ENCODE results near the gene GTPBP1. TPM values are rescaled to one million over a fixed set of nuclear protein-coding genes. Genes with fewer than 3 reads are reported as not detected.
A peak's percentile ranks its signal among the peaks of the same experiment; 100 is the strongest.

GTPBP1 gene
- total RNA-seq, 1 experiment from 2014 or later = 28.1 TPM

DNA sequence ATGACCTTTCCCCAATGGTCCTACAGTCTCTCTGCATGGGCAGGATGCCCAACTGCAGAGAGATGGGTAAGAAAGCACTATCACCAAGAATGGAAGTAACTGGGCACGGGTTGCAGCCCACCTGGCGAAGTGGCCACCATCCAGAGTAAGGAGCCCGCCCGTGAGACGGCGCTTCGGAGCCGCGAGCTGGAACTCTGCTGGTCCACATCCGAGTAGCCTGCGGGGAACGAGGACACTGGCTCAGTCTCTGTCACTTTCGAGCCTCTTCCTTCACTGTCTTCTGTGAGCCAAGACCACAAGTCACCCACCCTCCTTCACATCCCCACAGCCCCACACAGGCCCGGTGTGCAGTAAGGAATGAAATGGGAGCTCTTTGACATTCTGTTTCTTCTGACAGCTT is 44.4 kb downstream of the GTPBP1 start:
- no peaks in the 10 kb centered on the region for H3K27me3 ChIP-seq
- H3K36me3 ChIP-seq = peaks cover 44% of the 10 kb centered on the region
- H3K9me3 ChIP-seq (replicated peaks) = no peaks in the 10 kb centered on the region
- H3K4me3 ChIP-seq = no peak overlapping the region
- peak overlapping the region; percentile 80; the same call in 1 of the 2 replicates for H3K27ac ChIP-seq
- DNase-seq = no peak
- peaks cover 35% of the 10 kb centered on the region for H3K4me1 ChIP-seq

DNA sequence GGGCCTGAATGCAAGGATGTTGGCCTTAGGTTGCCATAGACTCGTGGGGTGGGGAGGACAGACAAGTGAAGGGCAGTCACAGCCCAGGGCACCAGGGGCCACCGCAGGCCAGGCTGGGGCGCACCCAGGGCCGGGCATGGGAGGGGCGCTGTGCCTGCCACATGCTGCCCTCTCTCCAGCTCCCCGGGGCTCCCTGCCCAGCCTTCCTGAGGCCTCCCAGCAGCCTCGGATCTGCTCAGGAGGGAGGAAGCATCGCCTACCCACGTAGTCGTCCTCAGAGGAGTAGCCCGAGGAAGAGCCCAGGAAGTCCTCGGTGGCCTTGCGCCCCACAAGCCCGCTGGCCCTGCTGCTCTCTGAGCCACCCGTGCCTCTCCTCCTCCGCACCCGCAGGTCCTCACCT is 44.9 kb downstream of the GTPBP1 start:
- Histone ChIP-seq H3K36me3 (peaks cover 38% of the 10 kb centered on the region), H3K27ac (peak overlapping the region; percentile 80), H3K9me3 (replicated peaks) (no peaks in the 10 kb centered on the region), H3K27me3 (no peaks in the 10 kb centered on the region), H3K4me1 (peaks cover 35% of the 10 kb centered on the region), H3K4me3 (no peak overlapping the region)
- no peak for DNase-seq

DNA sequence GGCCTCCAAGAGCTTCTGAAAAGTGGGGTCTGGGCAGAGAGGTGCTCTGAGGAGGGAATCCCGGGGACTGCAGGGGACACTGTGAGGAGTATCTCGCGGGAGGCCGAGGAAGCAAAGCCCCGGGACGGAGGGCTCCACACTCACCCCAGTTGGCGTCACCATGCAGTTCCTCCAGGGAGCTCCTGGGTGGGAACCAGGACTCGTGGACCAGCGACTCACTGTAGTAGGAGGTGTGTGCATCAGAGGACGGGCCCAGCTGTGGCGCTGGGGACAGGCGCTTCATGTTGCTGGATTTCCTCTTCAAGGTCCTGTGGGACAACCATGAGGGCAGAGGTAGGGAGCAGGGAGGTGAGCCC is 45.3 kb downstream of the GTPBP1 start:
- Histone ChIP-seq H3K4me3 (no peak overlapping the region), H3K36me3 (peaks cover 38% of the 10 kb centered on the region), H3K9me3 (replicated peaks) (no peaks in the 10 kb centered on the region), H3K27me3 (no peaks in the 10 kb centered on the region), H3K27ac (peak overlapping the region; percentile 80), H3K4me1 (peaks cover 35% of the 10 kb centered on the region)
- no peak for DNase-seq

DNA sequence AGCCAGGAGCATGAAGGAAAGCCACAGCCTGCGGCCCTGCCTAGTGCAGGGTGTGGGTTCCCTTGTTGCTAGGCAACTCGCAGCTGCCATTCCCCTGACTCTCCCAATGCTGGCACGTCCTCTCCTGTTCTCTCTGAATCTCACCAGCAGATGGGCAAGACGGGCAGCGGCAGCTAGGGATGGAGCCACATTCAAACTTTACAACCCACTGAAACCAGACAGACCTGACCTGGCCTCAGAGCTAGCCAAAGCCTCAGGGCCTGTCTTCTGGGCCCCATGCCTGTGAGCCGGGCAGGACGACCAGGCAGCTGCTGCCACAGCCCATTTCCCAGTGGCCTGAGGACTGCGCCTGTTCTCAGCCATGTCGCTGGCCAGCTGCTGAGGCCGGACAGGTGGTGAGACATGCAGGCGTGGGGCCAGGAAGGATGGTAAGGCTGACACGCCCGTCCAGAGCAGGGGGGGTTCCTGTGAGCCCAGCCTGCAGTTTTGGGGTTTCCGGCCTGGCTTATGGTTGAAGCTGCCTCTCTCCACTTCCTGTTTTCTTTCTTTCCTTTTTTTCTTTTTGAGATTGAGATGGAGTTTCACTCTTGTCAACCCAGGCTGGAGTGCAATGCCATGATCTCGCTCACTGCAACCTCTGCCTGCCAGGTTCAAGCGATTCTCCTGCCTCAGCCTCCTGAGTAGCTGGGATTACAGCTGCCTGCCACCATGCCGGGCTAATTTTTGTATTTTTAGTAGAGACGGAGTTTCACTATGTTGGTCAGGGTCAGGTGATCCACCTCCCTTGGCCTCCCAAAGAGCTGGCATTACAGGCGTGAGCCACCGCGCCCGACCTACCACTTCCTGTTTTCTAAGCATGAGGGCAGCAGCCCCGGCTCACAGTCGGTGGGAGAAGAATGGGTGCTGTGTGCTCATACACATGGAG is 45.9 kb downstream of the GTPBP1 start:
- H3K4me1 ChIP-seq = peaks cover 35% of the 10 kb centered on the region
- no peak overlapping the region for H3K4me3 ChIP-seq
- H3K27ac ChIP-seq = peak overlapping the region; percentile 80
- DNase-seq = peak; percentile 95
- no peaks in the 10 kb centered on the region for H3K9me3 ChIP-seq (replicated peaks)
- no peaks in the 10 kb centered on the region for H3K27me3 ChIP-seq
- H3K36me3 ChIP-seq = peaks cover 34% of the 10 kb centered on the region

GRCh38 chr22:38753948-38754750 is 48.4 kb downstream of the GTPBP1 start:
- H3K36me3 ChIP-seq = peaks cover 17% of the 10 kb centered on the region
- no peaks in the 10 kb centered on the region for H3K9me3 ChIP-seq (replicated peaks)
- no peak overlapping the region for H3K27ac ChIP-seq
- peak overlapping the region; percentile 91 for H3K4me3 ChIP-seq
- no peak for DNase-seq
- H3K4me1 ChIP-seq = peaks cover 32% of the 10 kb centered on the region
- no peaks in the 10 kb centered on the region for H3K27me3 ChIP-seq

GRCh38 chr22:38754751-38755154 is 49.0 kb downstream of the GTPBP1 start:
- Histone ChIP-seq H3K4me1 (peaks cover 32% of the 10 kb centered on the region), H3K36me3 (peaks cover 11% of the 10 kb centered on the region), H3K27ac (peak overlapping the region; percentile 56), H3K27me3 (no peaks in the 10 kb centered on the region), H3K9me3 (replicated peaks) (no peaks in the 10 kb centered on the region), H3K4me3 (peak overlapping the region; percentile 91)
- no peak for DNase-seq

GRCh38 chr22:38755155-38755910 is 49.6 kb downstream of the GTPBP1 start:
- Histone ChIP-seq H3K27me3 (no peaks in the 10 kb centered on the region), H3K4me1 (peaks cover 34% of the 10 kb centered on the region), H3K36me3 (peaks cover 5% of the 10 kb centered on the region), H3K27ac (peak overlapping the region; percentile 56), H3K9me3 (replicated peaks) (no peaks in the 10 kb centered on the region), H3K4me3 (peak overlapping the region; percentile 91)
- peak; percentile 34 to 43 for DNase-seq

- peak; percentile 80 to 82 for DNase-seq
- Histone ChIP-seq H3K9me3 (replicated peaks) (no peaks in the 10 kb centered on the region), H3K27me3 (no peaks in the 10 kb centered on the region), H3K27ac (peak within 1 kb of the TSS; percentile 72), H3K4me1 (peaks cover 33% of the 10 kb centered on the region), H3K36me3 (no peaks in the 10 kb centered on the region; the same call in 1 of the 2 replicates), H3K4me3 (peak within 1 kb of the TSS; percentile 91)
These were observed 50.3 kb downstream of the GTPBP1 start, which contains the start of gene SUN2 for GRCh38 chr22:38755911-38756532. TSS of gene SUN2 (minus strand) at chr22:38755998. CDS start at chr22:38752628, 3,370 bp downstream.

DNA sequence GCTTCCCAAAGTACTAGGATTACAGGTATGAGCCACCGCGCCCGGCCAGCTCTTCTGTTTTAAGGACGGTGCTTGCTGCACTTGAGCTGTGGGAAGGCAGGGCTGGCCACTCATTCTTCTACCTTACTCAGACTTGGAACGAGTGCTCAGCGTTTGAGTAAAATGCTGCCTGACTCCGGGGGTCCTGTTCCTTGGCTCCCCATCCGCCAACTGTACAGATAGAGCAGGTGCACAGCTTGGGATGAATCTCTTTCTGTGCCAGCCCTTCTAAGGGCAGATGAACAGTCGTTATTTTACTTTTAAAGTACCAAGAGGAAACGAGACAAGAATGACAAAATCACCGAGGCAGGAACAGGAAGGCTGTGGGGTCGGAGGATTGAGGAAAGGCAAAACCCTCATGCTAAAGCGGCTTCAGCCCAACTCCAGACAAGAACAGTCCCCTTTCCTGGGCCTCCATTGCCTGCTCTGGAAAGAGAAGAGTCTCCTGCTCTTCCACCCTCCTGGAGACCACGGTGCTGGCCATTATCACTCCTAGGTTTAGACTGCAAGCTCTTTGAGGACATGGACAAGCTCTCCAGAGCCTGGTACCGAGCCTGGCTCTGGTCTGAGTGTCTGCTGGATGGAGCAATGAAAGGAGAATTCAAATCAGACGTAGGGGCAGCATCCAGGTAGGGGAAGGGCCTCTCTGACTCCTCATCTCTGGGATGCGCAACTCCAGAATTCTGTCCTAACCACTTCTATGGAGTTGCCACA is 51.1 kb downstream of the GTPBP1 start:
- DNase-seq = no peak
- peak overlapping the region; percentile 91 for H3K4me3 ChIP-seq
- H3K4me1 ChIP-seq = peaks cover 36% of the 10 kb centered on the region
- H3K9me3 ChIP-seq (replicated peaks) = no peaks in the 10 kb centered on the region
- no peak overlapping the region for H3K27ac ChIP-seq
- no peaks in the 10 kb centered on the region; the same call in 1 of the 2 replicates for H3K36me3 ChIP-seq
- H3K27me3 ChIP-seq = no peaks in the 10 kb centered on the region

DNA sequence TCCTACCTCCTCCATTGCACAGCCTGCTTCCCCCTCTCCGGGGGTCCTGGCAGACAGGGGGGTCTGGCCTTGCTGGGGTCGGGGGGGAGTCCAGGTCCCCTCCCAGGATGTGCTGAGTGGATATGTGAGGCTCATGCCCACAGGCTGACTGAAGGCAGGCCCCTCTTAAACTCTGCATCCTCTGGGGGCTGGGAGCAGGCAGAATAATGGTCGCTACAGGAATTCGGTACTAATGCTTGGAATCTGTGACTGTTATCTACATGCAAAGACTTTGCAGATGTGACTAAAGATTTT is 51.7 kb downstream of the GTPBP1 start:
- H3K27me3 ChIP-seq = no peaks in the 10 kb centered on the region
- no peaks in the 10 kb centered on the region for H3K9me3 ChIP-seq (replicated peaks)
- H3K36me3 ChIP-seq = no peaks in the 10 kb centered on the region; the same call in 1 of the 2 replicates
- H3K27ac ChIP-seq = no peak overlapping the region
- no peak for DNase-seq
- H3K4me1 ChIP-seq = peaks cover 34% of the 10 kb centered on the region
- no peak overlapping the region for H3K4me3 ChIP-seq

GRCh38 chr22:38758276-38758945 is 52.7 kb downstream of the GTPBP1 start:
- H3K4me1 ChIP-seq = peaks cover 34% of the 10 kb centered on the region

DNA sequence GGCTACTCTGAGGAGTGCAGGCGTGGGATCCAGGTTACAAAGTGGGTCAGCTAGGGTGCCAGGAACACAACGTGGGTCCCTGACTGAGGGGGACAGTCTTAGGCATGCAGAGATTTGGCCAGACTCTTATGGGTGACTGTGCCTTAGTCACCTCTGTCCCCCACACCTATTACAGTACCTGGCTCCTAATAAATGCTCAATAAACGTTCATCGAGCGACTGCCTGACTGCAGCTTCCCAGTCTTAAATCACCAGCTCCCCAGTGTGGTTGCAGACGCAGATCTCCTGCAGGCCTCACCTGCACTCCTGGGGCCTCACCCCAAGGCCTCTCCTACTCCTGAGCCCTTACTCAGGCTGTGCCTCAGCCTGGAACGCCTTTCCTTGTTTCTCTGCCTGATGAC is 53.3 kb downstream of the GTPBP1 start:
- no peaks in the 10 kb centered on the region for H3K27me3 ChIP-seq
- no peak for DNase-seq
- H3K9me3 ChIP-seq (replicated peaks) = no peaks in the 10 kb centered on the region
- H3K4me3 ChIP-seq = no peak overlapping the region
- H3K36me3 ChIP-seq = no peaks in the 10 kb centered on the region
- no peak overlapping the region for H3K27ac ChIP-seq
- peaks cover 29% of the 10 kb centered on the region for H3K4me1 ChIP-seq

More at GRCh38 chr22:38758276-38758945, 52.7 kb downstream of the GTPBP1 start:
- Histone ChIP-seq H3K27me3 (no peaks in the 10 kb centered on the region), H3K4me3 (no peak overlapping the region), H3K9me3 (replicated peaks) (no peaks in the 10 kb centered on the region), H3K36me3 (no peaks in the 10 kb centered on the region), H3K27ac (no peak overlapping the region)
- DNase-seq = no peak

DNA sequence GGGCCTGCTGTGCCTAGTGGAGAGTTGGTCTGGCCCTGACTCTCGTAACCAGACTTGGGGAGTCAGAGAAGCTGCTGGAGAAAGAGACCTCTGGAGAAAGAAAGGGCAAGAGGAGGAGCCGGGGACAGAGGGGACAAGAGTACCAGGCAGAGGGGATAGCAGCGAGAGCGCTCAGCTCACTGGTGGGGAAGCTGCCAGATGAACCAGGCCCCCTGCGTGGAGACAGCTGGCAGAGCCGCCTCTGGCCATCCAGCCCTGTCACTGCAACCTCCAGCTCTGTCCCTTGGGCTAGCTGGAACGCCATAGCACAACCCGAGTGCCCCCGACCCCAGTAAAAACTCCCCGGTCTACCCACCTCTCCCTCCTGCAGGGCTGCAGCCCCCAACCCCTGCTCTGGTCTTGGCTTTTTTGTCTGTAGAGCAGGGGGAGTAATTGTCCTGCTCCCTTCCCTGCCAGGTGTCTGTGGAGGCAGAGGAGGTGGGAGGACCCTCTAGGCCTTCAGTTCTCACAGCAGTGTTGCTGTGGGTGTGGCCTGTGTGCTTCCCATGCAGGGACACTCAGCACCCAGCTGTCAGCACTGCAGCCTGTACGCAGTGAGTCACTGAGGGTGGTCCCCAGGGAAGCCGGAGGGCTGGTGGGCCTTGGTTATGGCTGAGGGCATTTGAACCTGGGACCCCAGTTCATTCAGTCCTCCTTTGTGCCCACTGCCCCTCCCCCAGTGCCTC is 54.9 kb downstream of the GTPBP1 start:
- H3K4me1 ChIP-seq = peaks cover 36% of the 10 kb centered on the region
- peak overlapping the region; percentile 3; the same call in 1 of the 2 replicates for H3K4me3 ChIP-seq
- no peaks in the 10 kb centered on the region for H3K36me3 ChIP-seq
- DNase-seq = peak; percentile 90 to 91
- no peaks in the 10 kb centered on the region for H3K27me3 ChIP-seq
- peak overlapping the region; percentile 57 for H3K27ac ChIP-seq
- no peaks in the 10 kb centered on the region for H3K9me3 ChIP-seq (replicated peaks)

All from SJCRH30 (cell line).